MV-4-11 (cell line): ENCODE results near the gene RNF144B.
A peak's percentile ranks its signal among the peaks of the same experiment; 100 is the strongest.
"Not testable (repeated sequence)": the region's sequence is repeated elsewhere in the genome, so short reads cannot be mapped to it uniquely, and the experiment has no call there.

ENCODE experiments used
- DNase-seq: peaks from one replicate; lab custom pipeline; 2025; lab: John Stamatoyannopoulos, UW

RNF144B gene

DNA sequence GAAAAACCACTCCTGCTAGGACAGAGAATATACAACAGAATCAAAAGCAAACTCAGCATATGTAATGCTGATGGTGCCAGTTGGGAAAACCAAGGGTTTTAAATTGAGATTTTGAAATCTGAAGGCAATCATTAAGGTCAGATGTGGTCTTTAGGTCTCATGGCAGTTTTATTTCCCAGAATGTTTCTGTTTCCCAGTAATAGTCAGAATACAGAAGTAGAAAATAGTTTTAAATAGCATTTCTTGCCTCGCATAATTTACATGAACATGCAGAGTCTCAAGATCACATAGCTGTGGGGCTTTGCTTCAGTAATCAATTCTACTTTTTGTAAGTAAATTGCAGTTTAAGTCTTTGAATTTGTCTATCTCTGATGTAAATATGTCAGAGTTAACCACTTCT lies 58.1 kb downstream of the RNF144B start:
- DNase-seq: no peak

DNA sequence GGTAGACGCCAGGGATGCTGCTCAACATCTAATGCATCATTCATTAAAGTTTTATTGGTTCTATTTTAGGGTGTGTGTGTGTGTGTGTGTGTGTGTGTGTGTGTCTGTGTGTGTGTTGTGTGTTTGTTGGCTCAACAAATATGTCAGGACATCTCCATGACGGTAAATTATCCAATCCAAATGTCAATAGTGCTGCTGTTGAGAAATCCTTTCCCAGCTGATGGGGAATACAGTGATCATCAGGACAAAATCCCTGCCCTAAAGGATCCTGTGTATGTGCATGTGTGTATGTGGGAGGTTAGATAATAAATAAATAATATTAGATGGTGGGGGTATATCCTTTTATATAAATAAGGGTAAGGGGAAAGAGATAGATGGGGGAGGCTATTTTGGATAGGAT lies 59.6 kb downstream of the RNF144B start:
- no peak for DNase-seq

DNA sequence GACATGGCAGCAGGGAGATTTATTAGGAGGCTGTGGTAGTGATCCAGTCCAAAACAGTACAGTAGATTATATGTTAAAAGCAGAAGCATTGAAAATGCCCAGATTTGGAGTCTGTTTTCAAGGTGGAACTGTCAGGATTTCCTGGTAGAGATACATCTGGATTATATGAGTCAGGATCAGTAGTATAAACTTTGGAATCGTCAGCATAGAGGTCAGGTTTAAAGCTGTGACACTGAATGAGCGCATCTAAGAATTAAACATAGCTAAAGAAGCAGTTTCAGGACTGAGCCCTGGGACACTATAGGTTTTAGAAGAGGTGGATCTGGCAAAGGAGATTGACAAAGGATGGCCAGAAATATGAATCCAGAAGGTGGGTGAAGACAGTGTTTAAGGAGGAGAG lies 60.4 kb downstream of the RNF144B start:
- DNase-seq: no peak

DNA sequence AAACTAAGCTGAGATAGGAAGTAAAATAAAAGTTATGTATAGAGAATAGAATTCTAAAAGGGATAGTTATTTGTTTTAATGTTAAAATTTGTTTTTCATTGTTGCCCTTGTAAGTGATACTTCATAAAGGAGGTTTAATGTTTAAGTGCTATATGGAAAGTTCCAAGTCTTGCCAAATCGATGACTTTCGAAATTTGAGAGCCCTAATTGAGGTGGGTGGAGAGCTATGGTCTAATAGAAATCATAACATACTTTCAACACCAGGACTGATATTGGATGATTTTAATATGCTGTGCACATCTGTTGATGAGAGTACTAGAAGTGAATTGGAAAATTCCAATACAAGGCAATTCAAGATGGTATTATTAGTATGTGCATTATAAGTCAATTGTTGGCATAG lies 64.6 kb downstream of the RNF144B start:
- DNase-seq: no peak

DNA sequence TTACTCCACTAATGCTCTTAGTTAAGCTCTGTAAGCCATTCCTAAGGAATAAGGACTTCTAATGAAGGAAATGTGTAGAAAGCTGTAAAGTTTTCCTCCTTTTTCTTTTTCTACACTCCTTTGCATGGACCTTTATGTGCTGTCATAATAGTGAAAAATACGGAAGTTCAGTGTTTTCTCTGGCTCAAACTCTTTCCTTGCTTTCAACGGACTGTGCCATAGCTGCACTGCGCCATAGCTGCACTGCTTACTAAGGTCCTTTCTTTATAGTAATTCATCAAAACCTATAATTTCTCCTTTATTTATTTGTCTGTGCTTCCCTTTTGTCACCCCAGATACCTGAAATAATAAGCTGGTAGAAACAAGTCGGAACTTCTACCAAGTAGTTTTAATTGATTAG lies 67.3 kb downstream of the RNF144B start:
- no peak for DNase-seq

DNA sequence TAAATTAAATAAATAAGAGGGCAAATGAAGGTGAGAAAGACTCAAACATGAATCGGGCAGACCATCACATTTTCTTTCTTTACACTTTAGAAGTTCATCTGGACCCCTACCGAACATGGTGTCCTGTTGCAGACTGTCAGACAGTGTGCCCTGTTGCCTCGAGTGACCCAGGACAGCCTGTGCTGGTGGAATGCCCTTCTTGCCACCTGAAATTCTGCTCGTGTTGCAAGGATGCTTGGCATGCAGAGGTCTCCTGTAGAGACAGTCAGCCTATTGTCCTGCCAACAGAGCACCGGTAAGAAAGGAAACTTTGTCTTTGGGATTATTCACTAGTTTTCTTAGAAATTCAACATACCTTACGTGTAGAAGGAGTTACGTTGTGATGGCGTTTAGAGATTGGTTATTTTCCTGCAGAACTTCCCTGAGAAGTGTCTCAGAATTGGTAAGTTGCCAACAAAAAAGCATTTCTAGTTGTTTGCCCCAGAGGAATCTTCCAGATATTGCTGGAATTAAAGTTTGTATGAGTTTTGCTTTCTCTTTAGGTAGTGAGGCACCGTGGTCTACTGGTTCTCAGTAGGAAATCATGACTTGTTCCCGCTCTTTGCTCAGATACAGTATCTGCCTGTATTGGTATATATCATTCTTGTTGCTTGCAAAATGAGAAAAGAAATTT lies 70.1 kb downstream of the RNF144B start:
- no peak for DNase-seq

DNA sequence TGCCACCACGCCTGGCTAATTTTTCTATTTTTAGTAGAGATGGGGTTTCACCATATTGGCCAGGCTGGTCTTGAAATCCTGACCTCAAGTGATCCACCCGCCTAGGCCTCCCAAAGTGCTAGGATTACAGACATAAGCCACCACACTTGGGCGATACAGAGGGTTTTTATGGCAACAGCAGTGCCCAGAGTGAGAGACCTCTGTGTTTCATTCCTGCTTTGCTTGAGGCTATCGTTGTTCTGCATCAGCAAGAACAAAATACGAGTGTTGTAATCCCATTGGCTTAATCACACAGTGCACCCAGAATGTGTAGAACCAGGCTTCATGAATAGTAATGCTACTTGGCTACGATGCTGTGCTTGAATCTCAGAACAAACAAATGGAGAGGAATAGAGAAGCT lies 70.9 kb downstream of the RNF144B start:
- not testable (repeated sequence) for DNase-seq

DNA sequence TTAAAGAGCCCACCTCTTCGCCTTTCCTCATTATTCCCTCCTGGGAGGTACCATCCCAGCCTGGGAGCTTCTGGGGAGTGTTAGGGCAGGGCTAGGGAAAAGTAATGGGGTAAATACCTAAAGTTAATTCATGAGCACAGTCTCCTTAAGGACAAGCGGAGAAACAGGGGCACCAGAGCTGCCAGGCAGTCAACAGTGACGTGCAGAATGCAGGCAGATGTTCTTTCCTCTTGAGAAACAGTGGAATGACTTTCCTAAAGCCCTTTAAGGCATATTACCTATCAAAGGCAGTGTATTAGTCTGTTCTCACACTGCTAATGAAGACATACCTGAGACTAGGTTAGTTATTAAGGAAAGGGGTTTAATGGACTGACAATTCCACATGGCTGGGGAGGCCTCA lies 76.3 kb downstream of the RNF144B start:
- no peak for DNase-seq

DNA sequence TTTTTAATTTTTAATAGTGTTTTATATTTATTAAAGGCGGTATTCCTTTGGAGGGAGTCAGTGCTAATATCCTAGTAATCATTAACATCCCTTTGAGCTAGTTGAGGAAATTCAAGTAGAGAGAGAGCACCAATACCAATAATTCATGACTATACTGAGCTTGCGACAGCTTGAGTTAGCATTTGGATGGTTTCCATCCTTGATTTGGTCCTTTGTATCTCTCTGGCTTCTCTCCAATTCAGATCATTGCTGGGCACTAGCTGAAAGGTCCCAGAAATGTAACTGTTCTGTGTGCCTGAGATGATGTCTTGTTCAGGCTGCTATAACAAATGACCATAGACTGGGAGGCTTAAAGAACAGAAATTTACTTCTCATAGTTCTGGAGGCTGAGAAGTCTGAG lies 77.0 kb downstream of the RNF144B start:
- DNase-seq: no peak

DNA sequence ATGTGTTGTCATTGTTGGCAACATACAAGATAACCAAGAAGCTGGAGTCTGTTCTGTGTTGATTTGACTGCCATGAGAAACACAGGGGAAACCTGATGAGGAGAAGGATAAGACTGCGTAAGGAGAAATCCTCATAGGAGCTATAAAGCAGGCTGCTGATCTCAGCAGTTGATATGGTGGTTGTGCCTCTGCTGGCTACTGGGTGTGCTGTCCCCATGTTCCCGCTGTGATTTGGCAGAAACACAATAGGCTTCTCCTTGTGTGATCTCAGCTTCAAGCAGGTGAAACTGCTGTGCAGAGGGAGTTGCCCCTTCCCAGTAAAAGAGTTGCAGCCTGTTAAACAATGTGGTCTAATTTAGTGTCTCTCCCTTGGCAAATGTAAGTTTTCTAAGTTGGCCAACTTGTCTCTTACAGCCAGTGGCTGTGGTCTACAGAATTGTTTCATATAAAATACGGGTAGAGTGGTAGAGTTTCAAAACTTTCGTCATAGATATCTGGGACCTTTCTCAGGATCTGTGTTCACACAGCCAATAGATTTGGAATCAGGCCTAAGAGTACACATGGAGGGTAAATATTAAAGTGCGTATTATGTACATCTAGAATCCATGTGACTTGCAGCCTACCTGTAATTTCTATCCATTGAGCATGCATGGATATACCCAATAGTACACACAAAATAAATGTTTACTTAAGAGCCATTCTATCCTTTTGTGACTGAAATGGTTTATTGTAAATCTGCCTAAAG lies 78.4 kb downstream of the RNF144B start:
- no peak for DNase-seq

DNA sequence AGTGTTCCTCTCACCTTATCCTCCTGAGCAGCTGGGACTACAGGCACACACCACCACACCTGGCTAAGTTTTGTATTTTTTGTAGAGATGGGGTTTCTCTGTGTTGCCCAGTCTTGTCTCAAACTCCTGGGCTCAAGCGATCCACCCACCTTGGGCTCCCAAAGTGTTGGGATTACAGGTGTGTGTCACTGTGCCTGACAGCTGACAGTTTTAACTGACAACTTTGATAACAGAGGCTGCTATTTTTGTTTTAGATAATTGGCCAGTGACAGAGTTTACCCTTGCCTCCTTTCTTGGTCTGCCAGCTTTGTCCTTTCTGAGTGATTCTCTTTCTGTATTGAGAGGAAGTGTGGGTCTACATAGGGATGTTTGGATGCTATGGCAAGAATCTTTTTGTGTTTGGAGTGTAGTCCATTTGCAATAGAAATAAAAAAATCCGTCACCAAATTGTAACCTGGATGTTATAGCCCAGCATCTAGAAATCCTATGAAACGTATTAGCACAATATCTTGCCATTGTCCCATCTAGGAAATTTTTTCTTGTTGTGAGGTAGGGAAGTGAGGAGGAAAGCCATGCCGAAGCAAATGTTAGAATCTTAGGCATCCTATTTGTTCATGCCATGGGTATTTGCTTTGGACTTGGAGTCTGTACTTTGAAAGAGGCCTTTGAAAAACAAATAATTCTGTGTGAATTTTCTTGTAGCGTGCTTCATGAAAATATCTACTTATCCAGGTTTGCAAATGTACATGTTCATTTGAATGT lies 80.8 kb downstream of the RNF144B start:
- DNase-seq: no peak

DNA sequence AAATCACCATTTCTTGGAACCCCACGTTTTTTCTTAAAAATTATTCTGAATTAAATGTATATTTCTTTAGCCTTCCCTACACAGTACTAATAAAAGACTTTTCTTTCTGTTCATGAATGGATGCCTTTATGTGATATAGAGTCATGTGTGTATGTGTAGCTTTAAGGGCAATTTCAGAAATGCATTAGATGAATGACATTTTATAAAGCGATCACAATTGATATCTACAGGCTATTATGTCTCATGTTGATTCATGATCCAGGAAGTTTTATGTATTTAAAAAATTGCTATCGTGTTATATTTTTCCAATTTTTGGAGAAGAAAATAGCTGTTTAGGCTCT lies 81.3 kb downstream of the RNF144B start:
- no peak for DNase-seq

DNA sequence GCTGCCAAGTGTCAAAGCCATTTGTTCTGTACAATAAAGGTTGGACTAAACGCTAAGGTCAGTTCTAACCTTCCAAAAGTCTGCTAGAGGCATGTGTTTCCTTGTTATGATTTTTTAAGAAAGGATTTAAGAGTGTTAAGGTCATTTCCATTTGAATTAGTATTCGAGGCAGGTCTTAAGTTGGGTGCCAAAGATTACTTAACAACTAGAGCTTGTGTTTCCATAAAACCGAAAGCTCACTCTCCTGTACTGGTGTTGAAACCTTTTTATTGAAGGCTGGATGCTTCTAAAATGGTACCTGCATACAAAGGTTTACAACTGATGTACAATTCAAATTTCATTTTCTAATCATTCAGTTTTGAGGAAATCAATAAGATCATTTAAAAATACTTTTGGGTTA lies 82.4 kb downstream of the RNF144B start:
- DNase-seq: no peak

DNA sequence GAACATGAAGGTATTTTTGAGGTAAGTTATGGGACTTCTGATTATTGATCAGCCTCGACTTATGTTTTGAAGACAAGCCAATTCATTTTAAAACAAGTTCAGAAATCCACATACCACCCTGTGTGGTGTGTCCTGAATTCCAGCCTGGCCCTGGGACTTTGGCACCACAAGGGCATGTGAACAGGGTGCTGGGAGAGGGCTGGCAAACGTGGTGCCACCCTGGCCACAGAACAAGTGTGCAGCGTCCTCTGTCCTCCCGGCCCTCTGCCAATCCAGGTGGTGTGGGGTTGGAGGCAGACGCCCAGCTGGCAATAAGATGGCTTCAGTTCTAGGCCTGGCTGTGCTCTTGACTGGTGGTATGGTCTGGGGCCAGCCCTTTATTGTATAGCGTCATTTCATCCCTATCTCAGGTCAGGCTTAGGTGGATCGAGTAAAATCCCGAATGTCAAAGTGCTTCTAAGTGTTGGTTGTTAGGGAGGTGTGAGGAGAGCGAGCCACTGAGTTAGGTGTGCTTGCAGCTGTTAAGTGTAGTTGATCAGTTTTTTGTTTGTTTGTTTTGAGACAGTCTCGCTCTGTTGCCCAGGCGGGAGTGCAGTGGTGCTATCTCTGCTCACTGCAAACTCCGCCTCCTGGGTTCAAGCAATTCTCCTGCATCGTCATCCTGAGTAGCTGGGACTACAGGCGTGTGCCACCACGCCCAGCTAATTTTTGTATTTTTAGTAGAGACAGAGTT lies 84.2 kb downstream of the RNF144B start:
- DNase-seq: no peak

DNA sequence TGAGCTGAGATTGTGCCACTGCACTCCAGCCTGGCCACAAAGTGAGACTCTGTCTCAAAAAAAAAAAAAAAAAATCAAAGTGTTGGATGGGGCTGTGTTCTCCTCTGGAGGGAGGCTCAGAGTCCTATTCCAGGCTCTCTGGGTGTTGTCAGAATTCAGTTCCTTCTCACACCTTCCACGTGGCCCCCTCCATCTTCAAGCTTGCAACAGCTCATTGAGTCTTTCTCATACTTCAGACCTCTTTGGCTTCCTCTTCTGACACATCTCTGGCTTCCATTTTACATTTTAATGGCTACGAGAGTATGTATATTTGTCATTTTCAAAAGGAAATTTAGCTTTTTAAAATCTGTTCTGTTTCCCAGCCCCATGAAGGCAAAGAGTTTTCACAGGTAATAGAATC lies 85.8 kb downstream of the RNF144B start:
- no peak for DNase-seq

DNA sequence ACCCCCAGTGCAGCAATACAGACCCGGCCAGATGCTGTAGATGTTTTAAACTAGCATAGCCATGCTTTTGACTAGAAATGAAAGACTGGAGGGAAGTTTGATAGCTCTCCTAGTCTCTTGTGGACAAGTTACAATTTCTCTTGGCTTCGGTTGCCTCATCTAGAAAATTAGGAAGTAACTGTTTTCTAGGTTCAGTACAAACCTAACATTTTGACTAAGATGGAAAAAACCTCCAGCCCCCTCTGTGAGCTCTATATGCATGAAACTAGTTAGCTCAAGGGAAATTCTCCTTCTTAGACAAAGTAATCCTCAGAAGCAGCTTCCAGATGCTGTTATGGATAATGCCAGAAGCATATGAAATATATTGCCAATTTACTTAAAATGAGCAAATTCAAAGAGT lies 86.6 kb downstream of the RNF144B start:
- peak; percentile 70 for DNase-seq

DNA sequence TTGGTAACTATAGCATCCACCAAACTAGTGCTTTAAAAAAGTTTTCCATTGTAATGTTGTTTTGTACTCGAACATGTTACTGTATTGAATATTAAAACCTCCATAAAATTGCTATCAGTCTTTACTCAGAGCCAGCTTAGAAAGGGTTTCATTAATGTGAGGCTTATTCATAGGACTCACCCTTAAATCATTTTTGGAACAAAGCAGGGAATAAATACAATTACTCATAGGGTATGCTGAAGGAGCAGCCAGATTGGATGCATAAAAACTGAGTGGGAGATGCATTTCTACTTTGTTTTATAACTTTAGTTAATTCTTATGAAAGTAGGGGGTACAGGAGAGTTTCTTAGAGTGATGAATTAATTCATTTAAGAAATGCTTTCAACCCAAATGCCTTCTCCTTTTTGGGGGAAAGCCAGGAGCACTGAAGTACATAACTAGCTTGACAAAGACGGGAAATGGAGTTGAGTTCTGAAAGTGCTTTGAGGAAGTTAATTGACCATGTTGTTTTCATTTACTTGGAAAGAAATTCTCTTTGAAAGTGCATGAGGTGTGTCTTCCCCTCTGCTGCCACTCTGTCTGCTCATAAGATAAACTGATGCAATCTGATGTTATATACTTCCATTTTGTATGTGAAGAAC lies 90.3 kb downstream of the RNF144B start:
- DNase-seq: peak; percentile 87

DNA sequence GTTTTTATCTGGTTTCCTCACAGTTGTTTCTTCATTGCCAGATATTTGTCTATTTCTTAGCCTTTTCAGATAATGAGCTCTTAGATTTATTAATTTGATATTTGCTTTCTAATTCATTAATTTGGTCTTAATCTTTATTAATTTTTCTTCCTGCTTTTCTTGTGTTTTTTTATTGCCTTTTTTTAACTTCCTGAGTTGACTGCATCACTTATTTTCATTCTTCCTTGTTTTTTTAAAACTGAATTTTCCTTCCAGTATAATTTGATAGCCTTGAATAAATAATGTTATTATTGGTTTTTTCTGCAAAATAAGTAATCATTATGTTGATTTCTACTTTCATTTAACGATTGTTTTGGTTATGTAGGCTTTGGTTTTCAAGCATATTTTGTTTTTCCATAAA lies 91.5 kb downstream of the RNF144B start:
- no peak for DNase-seq

DNA sequence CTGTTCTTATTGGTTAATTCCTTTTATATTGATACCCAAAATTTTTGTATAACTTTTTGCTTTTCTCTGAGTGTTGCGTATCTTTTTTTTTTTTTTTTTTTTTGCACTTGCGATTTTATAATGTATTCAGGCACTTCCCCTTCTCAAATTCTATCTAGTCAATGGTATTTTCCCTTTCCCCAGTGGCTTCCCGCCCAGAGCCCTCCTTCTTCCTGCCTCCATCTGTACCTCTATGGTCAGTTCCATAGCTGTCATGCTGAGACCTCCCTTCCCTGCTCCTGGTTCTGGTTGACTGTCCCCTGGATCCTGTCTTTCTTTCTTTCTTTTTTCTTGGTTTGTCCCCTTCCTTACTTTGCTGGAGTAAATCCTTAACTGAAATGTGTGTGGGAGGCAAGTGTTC lies 94.7 kb downstream of the RNF144B start:
- no peak for DNase-seq

DNA sequence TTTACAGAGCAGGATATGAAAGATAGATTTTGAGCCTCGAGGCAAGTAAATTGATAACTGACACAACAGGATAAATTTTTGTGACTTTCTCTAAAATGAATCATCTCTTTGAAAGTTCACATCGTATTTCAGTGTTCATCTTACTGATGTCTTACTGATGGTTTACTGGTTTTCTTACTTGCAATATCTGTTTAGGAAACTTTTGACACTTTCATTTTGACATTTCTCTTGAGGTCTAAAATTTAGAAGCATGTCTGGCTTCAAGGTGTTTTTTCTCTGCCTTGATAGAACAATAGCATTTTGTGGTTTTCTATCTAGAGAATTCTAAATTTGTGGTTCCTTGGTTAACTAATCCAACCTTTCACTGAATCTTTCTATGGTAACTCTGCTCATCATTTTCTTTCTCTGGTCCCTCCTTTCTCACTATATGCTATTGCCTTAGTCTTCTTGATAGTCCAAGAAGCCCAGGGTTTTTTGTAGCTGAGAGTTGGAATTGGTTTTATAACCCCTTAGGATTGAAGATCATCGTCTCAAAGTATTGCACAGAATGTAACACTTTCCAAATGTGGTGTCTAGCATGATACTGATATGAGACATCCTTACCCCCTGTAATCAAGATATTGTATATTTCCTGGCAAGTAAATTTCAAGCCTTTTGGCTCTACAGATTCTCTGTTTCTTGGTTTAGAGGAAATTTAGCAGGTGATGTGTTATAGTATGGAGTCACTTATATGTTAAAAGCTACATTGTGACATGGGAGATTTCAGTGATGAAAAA lies 98.7 kb downstream of the RNF144B start:
- no peak for DNase-seq

DNA sequence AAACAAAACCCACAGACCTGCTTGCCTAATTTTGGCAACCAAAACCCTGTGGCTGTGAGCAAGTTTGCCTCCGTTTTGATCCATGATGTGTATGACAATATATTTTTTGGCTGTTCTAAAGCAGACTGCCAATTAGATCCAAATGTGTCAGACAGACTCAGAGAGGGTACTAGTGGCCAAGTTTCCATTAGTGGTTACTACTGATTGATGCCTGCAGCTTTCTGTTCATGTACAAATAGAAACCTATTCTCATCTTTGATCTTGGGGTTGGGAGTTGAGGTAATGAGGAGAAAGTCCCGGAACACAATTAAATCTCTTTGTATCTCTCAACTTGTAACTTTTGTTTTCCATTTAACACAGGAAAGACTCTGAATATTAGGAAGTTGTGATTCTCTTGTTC lies 100.9 kb downstream of the RNF144B start:
- no peak for DNase-seq
